HG03108 (cell line): ENCODE results near the gene IGFBP4.

Experiments used
- ATAC-seq: cut with Tn5 transposase; IDR thresholded peaks from one replicate; pipeline ENCODE4 v1.9.1; 2021; ENCODE audit warnings: moderate library complexity; ENCODE audit not compliant: unreplicated experiment

The IGFBP4 gene

GRCh38 chr17:40470932-40471828, 27.9 kb downstream of the IGFBP4 start:
- no peak for ATAC-seq

- ATAC-seq: no peak
Observed at GRCh38 chr17:40471846-40472732, 28.8 kb downstream of the IGFBP4 start.

GRCh38 chr17:40472733-40473452, 29.6 kb downstream of the IGFBP4 start:
- no peak for ATAC-seq

GRCh38 chr17:40473573-40474365, 30.5 kb downstream of the IGFBP4 start:
- ATAC-seq: no peak

- no peak for ATAC-seq
Observed at GRCh38 chr17:40474419-40475002, 31.3 kb downstream of the IGFBP4 start.

- no peak for ATAC-seq
Observed at GRCh38 chr17:40475234-40475908, 32.1 kb downstream of the IGFBP4 start.

- ATAC-seq: no peak
Observed at GRCh38 chr17:40477796-40478195, 34.5 kb downstream of the IGFBP4 start.

- no peak for ATAC-seq
Observed at GRCh38 chr17:40478486-40478885, 35.2 kb downstream of the IGFBP4 start.

GRCh38 chr17:40479754-40480480, 36.7 kb downstream of the IGFBP4 start:
- ATAC-seq: no peak

- no peak for ATAC-seq
Observed at GRCh38 chr17:40480501-40481003, 37.3 kb downstream of the IGFBP4 start.

- no peak for ATAC-seq
Observed at GRCh38 chr17:40481106-40481505, 37.9 kb downstream of the IGFBP4 start.

- no peak for ATAC-seq
Observed at GRCh38 chr17:40482722-40483121, 39.5 kb downstream of the IGFBP4 start.

- ATAC-seq: no peak
Observed at GRCh38 chr17:40483679-40484078, 40.4 kb downstream of the IGFBP4 start.

- ATAC-seq: no peak
Observed at GRCh38 chr17:40484285-40484972, 41.2 kb downstream of the IGFBP4 start.

- ATAC-seq: no peak
Observed at GRCh38 chr17:40484973-40485530, 41.8 kb downstream of the IGFBP4 start.

- no peak for ATAC-seq
Observed at GRCh38 chr17:40485851-40486521, 42.7 kb downstream of the IGFBP4 start.
